Fibroblast of lung (primary cell): ENCODE results near the gene SACS. TPM values are rescaled to one million over a fixed set of nuclear protein-coding genes. Genes with fewer than 3 reads are reported as not detected.

Experiments used
- DNase-seq, 2 donors: peaks; one replicate each; pipeline versions ENCODE4 v3.0.0 to v3.0.0-alpha.2; 2010; ENCODE audit warnings: low read depth in 2 of 2
- H2AFZ ChIP-seq: 2 replicates; pipeline ENCODE4 v1.5.1; 2012; ENCODE audit warnings: low read length, control low read depth, inconsistent platforms
- H3K27ac ChIP-seq: 2 replicates; pipeline ENCODE4 v1.5.1; 2011; ENCODE audit warnings: low read length, control low read depth; ENCODE audit not compliant: insufficient read depth
- H3K27me3 ChIP-seq: 2 replicates; pipeline ENCODE4 v1.5.1; 2011; ENCODE audit warnings: mild to moderate bottlenecking, low read length; ENCODE audit not compliant: control insufficient read depth, insufficient read depth
- H3K36me3 ChIP-seq: 2 replicates; pipeline ENCODE4 v1.5.1; 2011; ENCODE audit warnings: low read length; ENCODE audit not compliant: control insufficient read depth, insufficient read depth
- H3K4me1 ChIP-seq: 2 replicates; pipeline ENCODE4 v1.5.1; 2011; ENCODE audit warnings: low read length; ENCODE audit not compliant: control insufficient read depth, insufficient read depth; ENCODE audit errors: extremely low read depth
- H3K4me2 ChIP-seq: 2 replicates; pipeline ENCODE4 v1.5.1; 2011; ENCODE audit warnings: low read length, control low read depth; ENCODE audit not compliant: insufficient read depth; ENCODE audit errors: extremely low read depth
- H3K4me3 ChIP-seq, 4 experiments: fragments of 200-600 bp in 1 of 4; sonication (generic) in 1 of 4; replicated peaks in 1 of 4; 2 replicates each; pipeline ENCODE4 v1.5.1; 2011 to 2016; ENCODE audit warnings: low read length in 4 of 4, low read depth in 3 of 4, mild to moderate bottlenecking in 3 of 4, control low read depth in 2 of 4, inconsistent platforms in 1 of 4, mixed read lengths in 1 of 4; ENCODE audit not compliant: insufficient read depth in 1 of 4; ENCODE audit errors: control extremely low read depth in 1 of 4
- H3K79me2 ChIP-seq: 2 replicates; pipeline ENCODE4 v1.5.1; 2012; ENCODE audit warnings: mild to moderate bottlenecking, low read length, inconsistent platforms; ENCODE audit not compliant: control insufficient read depth, insufficient read depth
- H3K9ac ChIP-seq: 2 replicates; pipeline ENCODE4 v1.5.1; 2011; ENCODE audit warnings: mild to moderate bottlenecking, low read length, control low read depth; ENCODE audit not compliant: insufficient read depth
- H3K9me3 ChIP-seq: 2 replicates; pipeline ENCODE4 v1.5.1; 2012; ENCODE audit warnings: low read depth, low read length; ENCODE audit not compliant: control insufficient read depth, insufficient read depth
- H4K20me1 ChIP-seq: 2 replicates; pipeline ENCODE4 v1.5.1; 2011; ENCODE audit warnings: low read length; ENCODE audit not compliant: control insufficient read depth, insufficient read depth; ENCODE audit errors: extremely low read depth
- EZH2 ChIP-seq: IDR thresholded peaks from 2 replicates; pipeline ENCODE4 v1.5.1; 2012; ENCODE audit warnings: low read length, control low read depth, mild to moderate bottlenecking; ENCODE audit errors: missing control alignments
- polyA plus RNA-seq, 2 donors: library from polyadenylated mRNA; depleted of rRNA in 1 of 2; stranded (reverse) in 1 of 2; unstranded in 1 of 2; fragments of >200 nt; gene quantifications; 2 replicates each; pipeline ENCODE4 v1.2.1, GENCODE V29; 2011 to 2012; ENCODE audit warnings: missing spikeins in 1 of 2
- total RNA-seq: library from RNA; depleted of rRNA; stranded (reverse); fragments of >200 nt; gene quantifications from 2 replicates; pipeline ENCODE4 v1.2.1, GENCODE V29; 2014
- TF ChIP-seq, protein P1 (sequence below), 2 donors: IDR thresholded peaks in 1 of 2; conservative IDR thresholded peaks in 1 of 2; 1 replicate in 1 of 2; 2 replicates in 1 of 2; pipeline ENCODE4 v1.5.1; 2011 to 2012; ENCODE audit warnings: low read length in 2 of 2, control low read depth in 1 of 2, inconsistent platforms in 1 of 2, low read depth in 1 of 2, mild to moderate bottlenecking in 1 of 2

The SACS gene
- total and polyA plus RNA-seq, 2 donors (not counting 1 experiment from before 2014, with no cell fraction given): 43.1 to 94.5 TPM

DNA sequence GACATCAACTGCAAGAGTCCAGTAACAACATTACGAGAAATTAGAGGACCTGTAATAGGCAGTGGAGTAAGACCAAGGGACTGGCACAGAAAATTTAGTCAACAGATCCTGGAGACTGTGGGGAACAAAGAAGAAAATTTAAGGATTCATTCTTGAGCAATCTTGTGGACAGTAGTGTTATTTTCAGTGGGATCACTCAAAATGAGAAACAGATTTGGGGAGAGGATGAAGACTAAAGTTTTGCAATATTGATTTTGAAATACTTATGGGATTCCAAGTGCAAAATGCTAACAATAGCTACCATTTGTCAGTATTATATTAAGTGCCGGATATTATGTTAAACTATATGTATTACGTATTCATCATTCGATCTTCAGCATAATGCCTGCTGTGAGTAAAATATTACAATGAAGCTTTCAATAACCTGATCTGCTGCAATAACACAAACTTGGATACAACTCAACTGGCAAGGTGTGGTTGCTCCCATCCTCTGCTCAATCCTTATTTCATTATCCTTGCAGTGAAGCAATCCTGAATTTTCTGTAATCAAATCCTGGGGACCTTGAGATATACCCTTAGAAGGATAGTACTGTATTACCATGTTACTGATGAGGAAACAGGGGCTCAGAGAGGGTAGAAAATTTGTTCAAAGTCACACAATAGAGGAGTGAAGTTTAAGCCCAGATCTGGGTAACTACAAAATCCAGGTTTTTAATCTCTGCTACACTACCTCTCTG is 84.2 kb downstream of the SACS start:
- peaks cover 74% of the 10 kb centered on the region for H3K79me2 ChIP-seq
- H3K36me3 ChIP-seq: peaks cover 13% of the 10 kb centered on the region
- no peak overlapping the region for H3K4me2 ChIP-seq
- H4K20me1 ChIP-seq: no peaks in the 10 kb centered on the region
- TF ChIP-seq, protein P1, sequence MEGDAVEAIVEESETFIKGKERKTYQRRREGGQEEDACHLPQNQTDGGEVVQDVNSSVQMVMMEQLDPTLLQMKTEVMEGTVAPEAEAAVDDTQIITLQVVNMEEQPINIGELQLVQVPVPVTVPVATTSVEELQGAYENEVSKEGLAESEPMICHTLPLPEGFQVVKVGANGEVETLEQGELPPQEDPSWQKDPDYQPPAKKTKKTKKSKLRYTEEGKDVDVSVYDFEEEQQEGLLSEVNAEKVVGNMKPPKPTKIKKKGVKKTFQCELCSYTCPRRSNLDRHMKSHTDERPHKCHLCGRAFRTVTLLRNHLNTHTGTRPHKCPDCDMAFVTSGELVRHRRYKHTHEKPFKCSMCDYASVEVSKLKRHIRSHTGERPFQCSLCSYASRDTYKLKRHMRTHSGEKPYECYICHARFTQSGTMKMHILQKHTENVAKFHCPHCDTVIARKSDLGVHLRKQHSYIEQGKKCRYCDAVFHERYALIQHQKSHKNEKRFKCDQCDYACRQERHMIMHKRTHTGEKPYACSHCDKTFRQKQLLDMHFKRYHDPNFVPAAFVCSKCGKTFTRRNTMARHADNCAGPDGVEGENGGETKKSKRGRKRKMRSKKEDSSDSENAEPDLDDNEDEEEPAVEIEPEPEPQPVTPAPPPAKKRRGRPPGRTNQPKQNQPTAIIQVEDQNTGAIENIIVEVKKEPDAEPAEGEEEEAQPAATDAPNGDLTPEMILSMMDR (conservative IDR thresholded peaks at IDR 0.05 in 1 of 2, IDR thresholded peaks at IDR 0.05 in 1 of 2; ENCODE audit: low read depth in 1 of 2, low read length in 2 of 2): no peak
- TF ChIP-seq EZH2: no peak
- no peaks in the 10 kb centered on the region for H3K27me3 ChIP-seq
- H3K27ac ChIP-seq: no peak overlapping the region
- no peak overlapping the region for H2AFZ ChIP-seq
- no peak overlapping the region for H3K4me3 ChIP-seq
- peaks cover 8% of the 10 kb centered on the region for H3K4me1 ChIP-seq
- no peaks in the 10 kb centered on the region for H3K9me3 ChIP-seq
- H3K9ac ChIP-seq: no peak overlapping the region
- DNase-seq: peak in 1 of 2 donors; percentile 49

DNA sequence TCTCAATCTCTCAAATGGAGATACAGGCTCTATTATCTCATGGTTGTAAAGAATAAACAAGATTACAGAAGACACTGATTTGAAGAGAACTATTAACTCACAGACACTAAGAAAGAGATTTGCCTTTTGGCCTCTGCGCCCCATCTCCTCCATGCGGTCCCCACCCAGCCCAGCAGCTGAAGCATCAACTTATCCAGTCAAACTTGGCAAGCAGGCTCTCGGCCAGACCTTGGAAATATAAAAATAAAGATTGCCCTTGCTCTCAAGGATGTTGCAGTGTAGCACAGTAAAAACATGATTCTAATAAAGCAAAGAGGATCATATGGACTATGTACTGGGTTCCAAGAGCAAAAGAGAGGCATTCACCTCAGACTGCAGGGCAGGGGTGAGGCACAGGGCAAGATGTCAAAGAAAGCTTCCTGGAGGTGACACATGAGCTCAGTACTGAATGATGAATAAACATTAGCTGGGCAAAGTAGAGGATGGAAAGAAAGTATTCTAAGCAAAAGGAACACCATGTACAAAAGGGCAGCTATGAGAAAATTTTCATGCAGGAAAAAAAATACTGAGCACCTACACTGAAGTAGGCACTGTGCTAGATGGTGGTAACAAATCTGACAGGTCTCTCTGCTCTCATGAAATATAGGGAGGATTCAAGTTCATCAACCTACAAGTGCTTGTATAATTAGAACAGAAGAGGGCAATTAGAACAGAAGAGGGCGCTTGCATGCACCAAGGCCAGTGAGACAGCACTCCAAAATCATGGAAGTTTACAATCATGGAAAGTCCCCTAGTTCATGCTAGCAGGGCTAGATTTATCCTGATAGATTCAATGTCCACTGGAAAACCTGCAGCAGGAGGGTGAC is 85.0 kb downstream of the SACS start:
- H3K9me3 ChIP-seq: no peaks in the 10 kb centered on the region
- DNase-seq: peak in 1 of 2 donors; percentile 54
- peaks cover 12% of the 10 kb centered on the region for H3K36me3 ChIP-seq
- H3K27ac ChIP-seq: no peak overlapping the region
- H3K4me2 ChIP-seq: no peak overlapping the region
- H3K27me3 ChIP-seq: no peaks in the 10 kb centered on the region
- no peaks in the 10 kb centered on the region for H4K20me1 ChIP-seq
- H3K9ac ChIP-seq: no peak overlapping the region
- peaks cover 8% of the 10 kb centered on the region for H3K4me1 ChIP-seq
- H3K4me3 ChIP-seq: no peak overlapping the region
- TF ChIP-seq EZH2: no peak
- TF ChIP-seq, protein P1 (conservative IDR thresholded peaks at IDR 0.05 in 1 of 2, IDR thresholded peaks at IDR 0.05 in 1 of 2; ENCODE audit: low read depth in 1 of 2, low read length in 2 of 2): peak in 1 of 2 donors; percentile 22
- no peak overlapping the region for H2AFZ ChIP-seq
- H3K79me2 ChIP-seq: peaks cover 76% of the 10 kb centered on the region

- H4K20me1 ChIP-seq: no peaks in the 10 kb centered on the region
- no peak overlapping the region for H3K4me2 ChIP-seq
- no peak overlapping the region for H3K9ac ChIP-seq
- TF ChIP-seq EZH2: no peak
- TF ChIP-seq, protein P1 (conservative IDR thresholded peaks at IDR 0.05 in 1 of 2, IDR thresholded peaks at IDR 0.05 in 1 of 2; ENCODE audit: low read depth in 1 of 2, low read length in 2 of 2): no peak
- no peaks in the 10 kb centered on the region for H3K9me3 ChIP-seq
- no peak for DNase-seq
- H3K79me2 ChIP-seq: peaks cover 68% of the 10 kb centered on the region
- H3K27ac ChIP-seq: no peak overlapping the region
- H3K4me1 ChIP-seq: peaks cover 8% of the 10 kb centered on the region
- no peak overlapping the region for H3K4me3 ChIP-seq
- peaks cover 11% of the 10 kb centered on the region for H3K36me3 ChIP-seq
- H3K27me3 ChIP-seq: no peaks in the 10 kb centered on the region
- no peak overlapping the region for H2AFZ ChIP-seq
These were observed 85.9 kb downstream of the SACS start for GRCh38 chr13:23347601-23348000.
